H1 (cell line): ENCODE measurements around the gene ABHD2. TPM values are rescaled to one million over a fixed set of nuclear protein-coding genes. Genes with fewer than 3 reads are reported as not detected.

Experiments
- CTCF ChIA-PET: fragments of 300-600 bp; sonication (Branson Sonifier 250); formaldehyde crosslinking; loops from one replicate; lab custom pipeline; 2021; ENCODE audit not compliant: partially characterized antibody; lab: Charles Lee
- POLR2A ChIA-PET: fragments of 300-600 bp; sonication (Branson Sonifier 250); formaldehyde crosslinking; loops from one replicate; lab custom pipeline; 2021; ENCODE audit warnings: inconsistent platforms; ENCODE audit not compliant: partially characterized antibody; lab: Charles Lee
- DNase-seq, 2 experiments: peaks; one replicate each; pipeline versions ENCODE4 v3.0.0 to v3.0.0-alpha.2; 2010 to 2022; ENCODE audit warnings: low spot score in 2 of 2, low read depth in 1 of 2, mixed read lengths in 1 of 2
- FAIRE-seq: peaks from 2 replicates; lab custom pipeline; 2011; peaks lifted over from hg19 to GRCh38; lab: Jason Lieb, UNC
- H2AFZ ChIP-seq: 2 replicates; pipeline ENCODE4 v1.8.1; 2012; ENCODE audit warnings: low read length, inconsistent platforms
- H2AK5ac ChIP-seq: 2 replicates; pipeline ENCODE4 v1.6.1; 2013; ENCODE audit warnings: low read depth, low read length
- H2BK120ac ChIP-seq: replicated peaks from 2 replicates; pipeline ENCODE3; 2013; ENCODE audit warnings: low read depth, low read length, inconsistent platforms
- H2BK12ac ChIP-seq: 2 replicates; pipeline ENCODE4 v1.6.1; 2013; ENCODE audit warnings: low read depth, low read length
- H2BK15ac ChIP-seq: 2 replicates; pipeline ENCODE4 v1.6.1; 2013; ENCODE audit warnings: low read length
- H2BK20ac ChIP-seq: 2 replicates; pipeline ENCODE4 v1.6.1; 2013; ENCODE audit warnings: low read length
- H2BK5ac ChIP-seq: 2 replicates; pipeline ENCODE4 v1.6.1; 2013; ENCODE audit warnings: low read depth, low read length
- H3K14ac ChIP-seq: 2 replicates; pipeline ENCODE4 v1.6.1; 2013; ENCODE audit warnings: inconsistent platforms; ENCODE audit not compliant: insufficient read length
- H3K18ac ChIP-seq: 2 replicates; pipeline ENCODE4 v1.6.1; 2013; ENCODE audit warnings: low read length; ENCODE audit errors: extremely low read depth
- H3K23ac ChIP-seq: 2 replicates; pipeline ENCODE4 v1.6.1; 2013; ENCODE audit warnings: inconsistent platforms; ENCODE audit not compliant: insufficient read length
- H3K23me2 ChIP-seq: 2 replicates; pipeline ENCODE4 v1.6.1; 2013; ENCODE audit warnings: low read depth, low read length
- H3K27ac ChIP-seq: 2 replicates; pipeline ENCODE4 v1.6.1; 2011; ENCODE audit warnings: low read depth, low read length, inconsistent platforms
- H3K27me3 ChIP-seq, 4 experiments: replicated peaks in 1 of 4; 1 replicate in 1 of 4; 2 replicates in 3 of 4; pipeline versions ENCODE4 v1.6.1 to v1.8.1; 2011 to 2013; ENCODE audit warnings: low read length in 3 of 4, mild to moderate bottlenecking in 3 of 4, inconsistent platforms in 2 of 4, mixed read lengths in 2 of 4, moderate library complexity in 1 of 4; ENCODE audit not compliant: control insufficient read depth in 3 of 4, insufficient read depth in 3 of 4; ENCODE audit errors: extremely low read depth in 1 of 4
- H3K36me3 ChIP-seq, 4 experiments: 2 replicates each; pipeline versions ENCODE4 v1.6.1 to v1.8.1; 2011 to 2013; ENCODE audit warnings: mild to moderate bottlenecking in 4 of 4, low read length in 3 of 4, moderate library complexity in 2 of 4, control low read depth in 1 of 4, inconsistent platforms in 1 of 4; ENCODE audit not compliant: insufficient read depth in 4 of 4, control insufficient read depth in 2 of 4
- H3K4ac ChIP-seq: replicated peaks from 2 replicates; pipeline ENCODE3; 2013; ENCODE audit warnings: low read length, low read depth, mixed read lengths, inconsistent platforms; ENCODE audit not compliant: insufficient read length
- H3K4me1 ChIP-seq, 4 experiments: replicated peaks in 1 of 4; 1 replicate in 1 of 4; 2 replicates in 3 of 4; pipeline versions ENCODE4 v1.6.1 to v1.8.1; 2011 to 2013; ENCODE audit warnings: low read length in 3 of 4, inconsistent platforms in 2 of 4, mixed read lengths in 1 of 4; ENCODE audit not compliant: insufficient read depth in 4 of 4, control insufficient read depth in 3 of 4
- H3K4me2 ChIP-seq, 2 experiments: 2 replicates each; pipeline versions ENCODE4 v1.6.1 to v1.8.1; 2011 to 2013; ENCODE audit warnings: low read depth in 2 of 2, low read length in 2 of 2, control low read depth in 1 of 2, inconsistent platforms in 1 of 2, mild to moderate bottlenecking in 1 of 2; ENCODE audit not compliant: insufficient read depth in 1 of 2
- H3K4me3 ChIP-seq, 4 experiments: fragments of 200-600, 300-600 bp in 1 of 4; sonication (generic), shearing (Covaris generic), sonication (Bioruptor Twin) in 1 of 4; 2 replicates each; pipeline versions ENCODE4 v1.5.1 to v1.8.1; 2011 to 2016; ENCODE audit warnings: low read length in 4 of 4, low read depth in 3 of 4, control low read depth in 2 of 4, inconsistent platforms in 2 of 4, mild to moderate bottlenecking in 2 of 4, mixed read lengths in 1 of 4, moderate library complexity in 1 of 4; ENCODE audit not compliant: insufficient read depth in 2 of 4; ENCODE audit errors: extremely low read depth in 1 of 4
- H3K56ac ChIP-seq: replicated peaks from 2 replicates; pipeline ENCODE3; 2013; ENCODE audit warnings: low read depth, mild to moderate bottlenecking, mixed read lengths, low read length, inconsistent platforms; ENCODE audit not compliant: insufficient read length
- H3K79me1 ChIP-seq: 2 replicates; pipeline ENCODE4 v1.6.1; 2013; ENCODE audit warnings: low read depth, low read length, control low read depth
- H3K79me2 ChIP-seq, 2 experiments: 2 replicates each; pipeline versions ENCODE4 v1.6.1 to v1.8.1; 2012 to 2013; ENCODE audit warnings: low read length in 2 of 2, mild to moderate bottlenecking in 2 of 2, inconsistent platforms in 1 of 2; ENCODE audit not compliant: insufficient read depth in 2 of 2, control insufficient read depth in 1 of 2
- H3K9ac ChIP-seq, 4 experiments: replicated peaks in 1 of 4; 1 replicate in 1 of 4; 2 replicates in 3 of 4; pipeline versions ENCODE4 v1.6.1 to v1.8.1; 2011 to 2013; ENCODE audit warnings: low read depth in 3 of 4, low read length in 3 of 4, control low read depth in 2 of 4, mild to moderate bottlenecking in 2 of 4, moderate library complexity in 2 of 4, inconsistent platforms in 1 of 4; ENCODE audit errors: extremely low read depth in 1 of 4
- H3K9me3 ChIP-seq, 2 experiments: 2 replicates each; pipeline versions ENCODE4 v1.6.1 to v1.8.1; 2012 to 2013; ENCODE audit warnings: mild to moderate bottlenecking in 2 of 2, moderate library complexity in 2 of 2, control low read depth in 1 of 2, inconsistent platforms in 1 of 2, low read depth in 1 of 2, low read length in 1 of 2, mixed read lengths in 1 of 2; ENCODE audit not compliant: insufficient read depth in 2 of 2
- H4K20me1 ChIP-seq, 2 experiments: replicated peaks in 1 of 2; 2 replicates each; pipeline versions ENCODE3 to v1.8.1; 2011 to 2013; ENCODE audit warnings: inconsistent platforms in 2 of 2, low read length in 2 of 2, mild to moderate bottlenecking in 1 of 2; ENCODE audit not compliant: insufficient read depth in 2 of 2, control insufficient read depth in 1 of 2
- H4K5ac ChIP-seq: 2 replicates; pipeline ENCODE4 v1.6.1; 2013; ENCODE audit warnings: low read length, low read depth, mixed read lengths, inconsistent platforms; ENCODE audit not compliant: insufficient read length
- H4K8ac ChIP-seq: 2 replicates; pipeline ENCODE4 v1.8.0; 2013; ENCODE audit warnings: mild to moderate bottlenecking, moderate library complexity, low read length, inconsistent platforms; ENCODE audit not compliant: insufficient read depth; ENCODE audit errors: extremely low read depth
- H4K91ac ChIP-seq: replicated peaks from 2 replicates; pipeline ENCODE3; 2013; ENCODE audit warnings: low read length, mixed read lengths, inconsistent platforms; ENCODE audit not compliant: insufficient read length
- CBX5 ChIP-seq: fragments of 300-800, 300-1000 bp; sonication (generic); IDR thresholded peaks from 2 replicates; pipeline ENCODE4 v1.7.1; 2016; ENCODE audit warnings: antibody characterized with exemption, low read length, low read depth
- CHD2 ChIP-seq: IDR thresholded peaks from 2 replicates; pipeline ENCODE4 v1.6.1; 2012; ENCODE audit warnings: low read length, improper control_type of control experiment
- CREB1 ChIP-seq: IDR thresholded peaks from 2 replicates; pipeline ENCODE4 v1.6.1; 2012; ENCODE audit warnings: inconsistent platforms
- MAFK ChIP-seq: IDR thresholded peaks from 2 replicates; pipeline ENCODE4 v1.6.1; 2012; ENCODE audit warnings: low read depth, mild to moderate bottlenecking, improper control_type of control experiment, low read length
- SIN3A ChIP-seq, 2 experiments: IDR thresholded peaks in 1 of 2; conservative IDR thresholded peaks in 1 of 2; 2 replicates each; pipeline ENCODE4 v1.6.1; 2011 to 2012; ENCODE audit warnings: low read length in 2 of 2, improper control_type of control experiment in 1 of 2, low read depth in 1 of 2, mild to moderate bottlenecking in 1 of 2
- WGBS, 2 experiments: shearing (Covaris generic) in 1 of 2; methylation state at CpG; one replicate each; pipeline versions ENCODE4 v1.1.6 to v1.1.7; 2013 to 2015; ENCODE audit warnings: low lambda C conversion rate in 2 of 2, mixed read lengths in 2 of 2, inconsistent platforms in 1 of 2, low coverage in 1 of 2, missing lambda C conversion rate in 1 of 2; ENCODE audit not compliant: insufficient replicate concordance in 2 of 2, insufficient coverage in 1 of 2, insufficient read length in 1 of 2; ENCODE audit errors: extremely low coverage in 1 of 2, missing lambda C conversion rate in 1 of 2; 5-methylcytosine and 5-hydroxymethylcytosine counted together
- polyA plus RNA-seq, 7 experiments: library from polyadenylated mRNA; depleted of rRNA in 3 of 7; stranded (reverse) in 5 of 7; unstranded in 2 of 7; fragments of >200 nt in 5 of 7; fragments of 200-250 nt in 2 of 7; gene quantifications; 1 replicate in 5 of 7; 2 replicates in 1 of 7; 4 replicates in 1 of 7; pipeline versions ENCODE4 v1.2.1 to v1.2.3, GENCODE V29; 2011 to 2013; ENCODE audit warnings: missing spikeins in 2 of 7, mixed read lengths in 2 of 7
- total RNA-seq: library from RNA; stranded (reverse); fragmentation: NEBNext Ultra II Directional; extraction: Animal tissue kit (Norgen Biotek cat#: 25700); gene quantifications from 2 replicates; pipeline ENCODE4 v1.2.1, GENCODE V29; 2021

The ABHD2 gene
- total and polyA plus RNA-seq, 2 of the 8 experiments (the other 6 are each of a cell fraction or from before 2014, with no cell fraction given): 9.1 to 23.7 TPM

DNA sequence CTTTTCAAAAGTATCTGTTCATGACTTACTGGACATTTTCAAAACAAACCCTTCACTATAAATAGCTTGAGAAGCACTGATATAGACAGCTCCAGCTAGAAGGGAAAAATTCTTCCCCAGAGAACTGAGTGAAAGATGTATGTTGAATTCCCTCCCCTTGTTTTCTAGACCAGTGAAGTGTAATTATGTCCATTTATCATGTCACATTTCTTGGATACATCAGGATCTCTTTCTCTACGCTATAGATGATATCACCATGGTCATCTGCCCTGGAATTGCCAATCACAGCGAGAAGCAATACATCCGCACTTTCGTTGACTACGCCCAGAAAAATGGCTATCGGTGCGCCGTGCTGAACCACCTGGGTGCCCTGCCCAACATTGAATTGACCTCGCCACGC lies 66.9 kb downstream of the ABHD2 start:
- Histone ChIP-seq H3K9me3 (no peaks in the 10 kb centered on the region), H3K27ac (no peak overlapping the region), H3K56ac (no peak overlapping the region), H3K9ac (no peak overlapping the region), H3K27me3 (no peaks in the 10 kb centered on the region), H2BK120ac (no peak overlapping the region), H4K5ac (no peak overlapping the region), H2AK5ac (no peak overlapping the region), H2BK20ac (no peak overlapping the region), H3K4me3 (no peak overlapping the region), H3K79me2 (no peaks in the 10 kb centered on the region), H3K4me2 (no peak overlapping the region), H4K20me1 (no peaks in the 10 kb centered on the region), H4K91ac (no peak overlapping the region), H3K4me1 (no peaks in the 10 kb centered on the region), H3K18ac (no peak overlapping the region), H2BK5ac (no peak overlapping the region), H3K36me3 (peaks cover 0 to 3% (median 0%) of the 10 kb centered on the region in 4 experiments; a peak in 2 of 8 replicates), H3K4ac (no peak overlapping the region), H3K23me2 (no peaks in the 10 kb centered on the region), H3K14ac (no peak overlapping the region), H3K23ac (no peak overlapping the region), H3K79me1 (no peaks in the 10 kb centered on the region), H2BK15ac (no peak overlapping the region), H4K8ac (no peak overlapping the region), H2AFZ (no peak overlapping the region), H2BK12ac (no peak overlapping the region)
- 94% methylated on average over 10 of the region's 10 CpGs; no CpG with 5 or more reads in 1 of the 2 experiments for WGBS, 2 experiments
- DNase-seq (no peak), FAIRE-seq (no peak)
- TF ChIP-seq CREB1 (no peak), MAFK (no peak), SIN3A (conservative IDR thresholded peaks at IDR 0.05 in 1 of 2, IDR thresholded peaks at IDR 0.05 in 1 of 2; ENCODE audit: low read depth in 1 of 2, low read length in 2 of 2) (no peak), CBX5 (no peak), CHD2 (no peak)
- ChIA-PET POLR2A (no interaction called here), CTCF (interaction anchor here (1.3 to 5.2 kb wide), 3 partner anchors 17 to 26 kb away, joined by 4 to 29 read pairs (median 18); no protein-coding TSS in a partner anchor)
